Naive thymus-derived CD8-positive, alpha-beta T cell (primary cell): Measurements from ENCODE around the gene TNRC18. TPM values are rescaled to one million over a fixed set of nuclear protein-coding genes. Genes with fewer than 3 reads are reported as not detected.

Source experiments
- ATAC-seq, 2 donors: fragments of 150-1000 bp; cut with Tn5 transposase in 1 of 2; sonication (Bioruptor Pico), chemical (Tn5 transposase) in 1 of 2; 1 replicate in 1 of 2; 2 replicates in 1 of 2; pipeline ENCODE4 v1.10.0; 2021; ENCODE audit warnings: mild to moderate bottlenecking in 2 of 2, moderate library complexity in 2 of 2
- POLR2A ChIA-PET: fragments of 350-600 bp; sonication (Branson Sonifier 250); formaldehyde crosslinking; loops from one replicate; lab custom pipeline; 2021; ENCODE audit warnings: antibody characterized with exemption; lab: Charles Lee
- DNase-seq, 10 donors: peaks; one replicate each; pipeline versions ENCODE4 v3.0.0 to v3.0.0-alpha.2; 2020 to 2022
- H3K27ac Mint-ChIP-seq, 10 donors: one replicate each; pipeline ENCODE4 v1.8.0; 2020 to 2022; ENCODE audit warnings: mild to moderate bottlenecking in 10 of 10, mixed read lengths in 10 of 10, moderate library complexity in 4 of 10, inconsistent platforms in 1 of 10
- H3K27me3 Mint-ChIP-seq, 5 donors: one replicate each; pipeline ENCODE4 v1.8.0; 2021 to 2022; ENCODE audit warnings: mixed read lengths in 5 of 5
- H3K36me3 Mint-ChIP-seq, 3 donors: one replicate each; pipeline ENCODE4 v1.8.0; 2020 to 2022; ENCODE audit warnings: mixed read lengths in 3 of 3, mild to moderate bottlenecking in 2 of 3, inconsistent platforms in 1 of 3
- H3K4me1 Mint-ChIP-seq, 4 donors: one replicate each; pipeline ENCODE4 v1.8.0; 2021 to 2022; ENCODE audit warnings: mixed read lengths in 4 of 4
- H3K4me3 Mint-ChIP-seq, 10 donors: one replicate each; pipeline ENCODE4 v1.8.0; 2020 to 2022; ENCODE audit warnings: mild to moderate bottlenecking in 10 of 10, mixed read lengths in 10 of 10, moderate library complexity in 6 of 10, inconsistent platforms in 1 of 10
- H3K9me3 Mint-ChIP-seq, 9 donors: one replicate each; pipeline ENCODE4 v1.8.0; 2020 to 2022; ENCODE audit warnings: mixed read lengths in 9 of 9, mild to moderate bottlenecking in 3 of 9, inconsistent platforms in 1 of 9, moderate library complexity in 1 of 9
- polyA plus RNA-seq, 3 donors: library from polyadenylated mRNA; unstranded; fragments of 300-500 nt; fragmentation: Illumina TruSeq; gene quantifications; one replicate each; pipeline ENCODE4 v1.2.3, GENCODE V29; 2021
- total RNA-seq, 8 experiments: library from RNA in 2 of 8; stranded (reverse) in 2 of 8; gene quantifications; one replicate each; pipeline ENCODE4 v1.2.3 and lab custom pipeline; 2021 to 2026

The TNRC18 gene
- total and polyA plus RNA-seq, 5 experiments from 2014 or later: 0.59 to 42.7 (median 1.6) TPM

DNA sequence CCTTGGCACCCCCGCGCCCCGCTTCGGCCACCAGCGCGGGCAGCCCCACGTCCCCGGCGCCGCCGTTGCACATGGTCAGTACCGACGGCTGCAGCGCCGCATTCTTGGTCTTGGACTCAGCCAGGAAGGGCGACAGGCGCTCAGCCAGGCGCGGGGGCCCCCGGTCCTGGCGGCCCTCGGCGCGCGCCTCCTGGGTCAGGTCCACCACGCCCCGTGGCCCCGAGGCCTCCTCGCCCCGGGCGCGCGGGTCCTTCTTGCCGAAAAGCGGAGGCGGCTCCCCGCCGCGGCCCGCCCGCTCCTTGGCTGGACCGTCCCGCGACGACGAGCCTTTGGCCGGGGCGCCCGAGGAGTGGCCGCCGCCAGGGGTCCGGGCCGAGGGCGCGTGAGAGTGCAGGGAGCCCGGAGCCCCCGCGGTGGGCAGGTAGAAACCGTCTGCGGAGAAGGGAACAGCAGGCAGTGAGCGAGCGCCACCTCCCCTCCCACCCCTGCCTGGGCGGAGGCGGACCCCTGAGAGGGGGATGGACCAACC is 34.7 kb downstream of the TNRC18 start:
- Mint-ChIP-seq H3K4me1 (peaks cover 7 to 40% (median 27%) of the 10 kb centered on the region in 4 donors), H3K4me3 (no peak overlapping the region), H3K36me3 (peaks cover 4 to 71% (median 13%) of the 10 kb centered on the region in 3 donors), H3K9me3 (no peaks in the 10 kb centered on the region), H3K27me3 (no peaks in the 10 kb centered on the region), H3K27ac (no peak overlapping the region)
- no peak for DNase-seq
- ATAC-seq: no peak
- POLR2A ChIA-PET: interaction anchor here (0.7 kb wide), 1 partner anchor 33 kb away, joined by 3 read pairs; no protein-coding TSS in a partner anchor

DNA sequence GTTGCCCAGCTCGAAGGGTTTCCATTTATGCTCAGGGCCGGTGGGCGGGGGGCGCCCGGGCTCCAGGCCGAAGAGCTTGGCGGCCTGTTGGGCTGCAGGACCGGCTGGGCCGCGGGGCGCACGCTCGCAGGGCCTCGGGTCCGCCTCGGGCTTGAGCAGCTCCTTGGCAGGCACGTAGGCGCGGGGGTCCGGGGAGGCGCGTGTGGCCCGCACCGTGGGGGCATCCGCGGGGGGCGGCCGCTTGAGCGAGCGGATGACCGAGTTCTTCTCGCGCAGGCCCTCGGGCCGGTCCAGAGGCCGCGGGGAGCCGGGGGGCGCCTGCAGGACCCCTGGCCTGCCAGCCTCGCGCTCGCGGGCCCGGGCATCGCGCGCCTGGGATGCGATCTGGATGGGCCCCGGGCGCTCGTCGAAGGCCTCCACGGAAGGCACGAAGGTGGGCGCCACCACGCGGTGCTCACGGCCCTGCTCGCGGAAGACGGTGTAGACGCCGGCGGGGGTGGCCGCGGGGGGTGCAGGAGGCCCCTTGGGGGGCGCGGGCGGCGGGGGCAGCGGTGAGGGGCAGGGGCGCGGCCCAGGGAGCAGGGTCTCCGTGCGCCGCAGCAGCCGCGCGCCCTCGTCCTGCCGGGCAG is 35.2 kb downstream of the TNRC18 start:
- no peak for ATAC-seq
- Mint-ChIP-seq H3K27ac (no peak overlapping the region), H3K27me3 (no peaks in the 10 kb centered on the region), H3K9me3 (no peaks in the 10 kb centered on the region), H3K36me3 (peaks cover 4 to 66% (median 8%) of the 10 kb centered on the region in 3 donors), H3K4me1 (peaks cover 6 to 39% (median 24%) of the 10 kb centered on the region in 4 donors), H3K4me3 (no peak overlapping the region)
- no peak for DNase-seq
- POLR2A ChIA-PET: no interaction called here

DNA sequence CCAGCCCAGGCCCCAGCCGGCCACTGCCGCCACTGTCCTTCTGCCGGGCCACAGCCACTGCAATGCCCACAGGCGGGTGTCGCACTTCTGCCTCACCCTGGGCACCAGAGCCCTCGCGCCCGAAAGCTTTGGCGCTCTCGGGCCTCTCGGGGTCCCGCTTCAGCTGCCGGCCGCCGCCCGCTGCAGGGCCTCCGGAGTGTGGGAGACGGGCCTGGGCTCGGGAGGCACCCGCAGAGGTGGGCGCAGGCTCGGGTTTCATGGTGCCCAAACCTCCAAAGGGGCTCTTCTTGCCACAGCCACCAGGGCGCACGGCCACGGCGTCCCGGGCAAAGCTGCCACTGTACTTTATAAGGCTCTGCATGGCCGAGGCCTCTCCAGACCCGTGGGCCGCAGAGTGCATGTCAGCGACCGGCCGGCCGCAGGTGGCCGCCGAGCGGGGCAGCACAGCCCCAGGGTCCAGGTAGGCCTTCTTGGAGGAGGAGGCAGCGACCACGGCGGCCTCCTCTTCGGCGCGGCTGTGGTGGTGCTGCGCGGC is 35.9 kb downstream of the TNRC18 start:
- no peak for ATAC-seq
- Mint-ChIP-seq H3K27ac (peak overlapping the region in 1 of 10 donors; percentile 43), H3K9me3 (no peaks in the 10 kb centered on the region), H3K4me1 (peaks cover 7 to 39% (median 23%) of the 10 kb centered on the region in 4 donors), H3K4me3 (no peak overlapping the region), H3K36me3 (peaks cover 4 to 63% (median 4%) of the 10 kb centered on the region in 3 donors), H3K27me3 (no peaks in the 10 kb centered on the region)
- DNase-seq: no peak
- POLR2A ChIA-PET: no interaction called here

DNA sequence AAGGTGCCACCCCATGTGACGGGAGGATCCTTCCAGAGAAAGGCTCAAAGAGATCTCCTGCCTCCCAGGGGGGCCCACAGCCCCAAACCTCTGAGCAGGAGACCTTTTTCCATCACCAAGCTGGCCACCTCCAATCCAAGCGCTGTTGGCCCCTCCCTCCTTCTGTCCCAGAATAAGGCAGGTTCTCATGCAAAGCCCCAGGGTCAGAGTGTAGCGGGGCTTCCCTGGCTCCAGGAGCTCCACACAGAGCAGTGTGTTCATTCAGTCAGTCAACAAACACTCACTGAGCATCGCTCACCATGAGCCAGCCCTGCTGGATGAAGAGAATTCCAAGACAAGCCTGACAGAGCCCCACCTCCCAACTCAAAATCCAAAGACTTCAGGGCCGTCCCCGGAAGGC is 39.0 kb downstream of the TNRC18 start:
- POLR2A ChIA-PET: interaction anchor here (1.5 kb wide), 1 partner anchor 12 kb away, joined by 8 read pairs; no protein-coding TSS in a partner anchor
- peak overlapping the region in 5 of 10 donors; percentile 18 to 43 (median 30) for H3K4me3 Mint-ChIP-seq
- peaks cover 11 to 53% (median 34%) of the 10 kb centered on the region in 4 donors for H3K4me1 Mint-ChIP-seq
- H3K9me3 Mint-ChIP-seq: no peaks in the 10 kb centered on the region
- ATAC-seq: no peak
- peak overlapping the region in 3 of 10 donors; percentile 25 to 72 (median 52) for H3K27ac Mint-ChIP-seq
- DNase-seq: no peak
- peaks cover 4 to 40% (median 6%) of the 10 kb centered on the region in 3 donors for H3K36me3 Mint-ChIP-seq
- no peaks in the 10 kb centered on the region for H3K27me3 Mint-ChIP-seq

DNA sequence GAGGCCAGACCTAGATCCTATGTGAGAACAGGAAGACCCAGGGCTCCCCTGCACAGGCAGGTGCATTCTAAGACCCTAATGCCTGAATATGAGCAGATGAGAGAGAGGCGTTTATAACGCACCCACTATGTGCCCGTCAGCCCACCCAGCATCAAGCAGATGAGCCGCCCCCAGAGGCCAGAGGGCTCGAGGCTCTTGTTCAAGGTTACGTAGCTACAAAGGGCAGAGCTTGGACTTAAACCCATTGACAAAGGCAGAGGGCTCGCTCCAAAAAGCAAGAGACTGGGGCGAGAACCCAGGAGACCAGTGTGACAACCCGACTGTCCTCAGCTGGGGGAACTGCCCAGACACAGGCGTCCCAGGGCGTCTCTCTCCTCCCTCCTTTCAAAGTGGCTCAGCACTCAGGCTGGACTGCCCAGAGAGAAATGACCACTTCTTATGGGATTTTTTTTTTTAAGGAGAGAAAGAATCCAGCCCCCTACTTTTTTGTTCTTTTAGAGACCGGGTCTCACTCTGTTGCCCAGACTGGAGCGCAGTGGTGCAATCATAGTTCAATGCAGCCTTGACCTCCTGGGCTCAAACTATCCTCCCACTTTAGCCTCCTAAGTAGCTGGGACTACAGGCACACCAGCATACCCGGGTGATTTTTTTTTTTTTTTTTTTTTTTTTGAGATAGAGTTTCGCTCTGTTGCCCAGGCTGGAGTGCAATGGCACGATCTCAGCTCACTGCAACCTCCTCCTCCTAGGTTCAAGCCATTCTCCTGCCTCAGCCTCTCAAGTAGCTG is 40.1 kb downstream of the TNRC18 start:
- H3K4me3 Mint-ChIP-seq: peak overlapping the region in 6 of 10 donors; percentile 23 to 51 (median 40)
- H3K36me3 Mint-ChIP-seq: peaks cover 4 to 41% (median 6%) of the 10 kb centered on the region in 3 donors
- H3K9me3 Mint-ChIP-seq: no peaks in the 10 kb centered on the region
- H3K27ac Mint-ChIP-seq: peak overlapping the region in 3 of 10 donors; percentile 52 to 82 (median 75)
- DNase-seq (no peak), ATAC-seq (no peak)
- no peaks in the 10 kb centered on the region for H3K27me3 Mint-ChIP-seq
- POLR2A ChIA-PET: interaction anchor here (1.1 to 1.5 kb wide), 2 partner anchors 13 to 38 kb away, joined by 4 to 8 read pairs; no protein-coding TSS in a partner anchor
- H3K4me1 Mint-ChIP-seq: peaks cover 11 to 56% (median 35%) of the 10 kb centered on the region in 4 donors

DNA sequence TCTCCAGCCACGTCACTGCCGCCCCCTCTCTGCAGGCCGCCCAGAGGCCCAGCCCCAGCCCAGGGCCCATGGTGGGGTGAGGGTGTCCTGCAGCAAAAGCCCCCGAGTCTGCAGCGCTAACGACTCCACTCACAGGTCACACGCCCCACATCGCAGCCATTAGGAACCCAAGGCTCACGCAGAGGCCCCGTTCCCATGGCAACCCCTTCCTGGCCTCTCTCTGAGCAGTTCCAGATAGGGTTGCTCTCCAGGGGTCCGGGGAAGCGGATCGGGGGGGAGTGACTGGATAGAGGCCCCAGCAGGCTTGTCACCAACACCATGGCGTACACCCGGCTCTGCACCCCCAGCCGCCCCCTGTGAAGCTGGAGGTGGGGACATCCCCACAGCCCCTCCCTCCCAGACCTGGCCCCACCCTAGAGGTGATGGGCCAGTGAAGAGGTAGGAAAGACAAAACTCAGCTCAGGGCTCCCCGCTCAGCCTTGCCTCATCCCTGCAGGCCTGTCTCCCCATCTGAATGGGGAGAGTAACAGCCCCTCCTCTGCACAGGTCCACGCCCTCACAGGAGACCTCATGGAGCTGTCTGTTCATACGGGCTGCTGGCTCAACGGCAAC is 41.2 kb downstream of the TNRC18 start:
- H3K9me3 Mint-ChIP-seq: no peaks in the 10 kb centered on the region
- H3K4me1 Mint-ChIP-seq: peaks cover 13 to 57% (median 36%) of the 10 kb centered on the region in 4 donors
- POLR2A ChIA-PET: interaction anchor here (0.6 to 1.1 kb wide), 2 partner anchors 39 to 415 kb away, joined by 4 to 6 read pairs; no protein-coding TSS in a partner anchor
- H3K27me3 Mint-ChIP-seq: no peaks in the 10 kb centered on the region
- H3K4me3 Mint-ChIP-seq: peak overlapping the region in 4 of 10 donors; percentile 23 to 70 (median 44)
- DNase-seq (no peak), ATAC-seq (no peak)
- H3K36me3 Mint-ChIP-seq: peaks cover 4 to 41% (median 8%) of the 10 kb centered on the region in 3 donors
- H3K27ac Mint-ChIP-seq: peak overlapping the region in 3 of 10 donors; percentile 52 to 75 (median 57)

DNA sequence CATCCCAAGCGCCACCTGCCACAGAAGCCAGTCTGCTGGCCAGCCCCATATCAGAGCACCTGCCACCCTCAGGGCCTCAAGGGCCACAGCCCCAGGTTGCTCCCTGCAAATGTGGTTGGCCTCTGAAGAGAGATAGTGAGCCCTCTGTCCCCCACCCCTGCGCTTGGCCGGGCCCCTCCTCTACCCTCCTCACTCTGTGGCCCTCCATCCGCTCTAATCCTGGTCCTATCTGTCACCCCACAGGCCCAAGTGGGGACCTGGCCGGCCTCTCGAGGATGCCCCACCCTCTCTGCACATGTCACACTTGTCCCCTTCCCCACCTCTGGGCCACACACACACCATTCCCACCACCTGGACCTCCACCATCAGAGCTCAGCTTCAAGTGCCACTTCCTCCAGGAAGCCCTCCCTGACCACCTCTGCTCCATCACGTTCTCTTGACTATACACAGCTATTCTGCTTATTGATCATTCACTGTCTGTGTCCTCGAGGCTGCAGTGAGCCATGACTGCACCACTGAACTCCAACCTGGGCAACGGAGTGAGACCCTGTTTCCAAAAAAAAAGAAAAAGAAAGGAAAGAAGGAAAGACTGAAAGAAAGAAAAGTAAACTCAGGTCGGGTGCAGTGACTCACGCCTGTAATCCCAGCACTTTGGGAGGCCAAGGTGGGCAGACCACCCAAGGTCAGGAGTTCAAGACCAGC is 42.4 kb downstream of the TNRC18 start:
- no peak for ATAC-seq
- peaks cover 12 to 52% (median 34%) of the 10 kb centered on the region in 4 donors for H3K4me1 Mint-ChIP-seq
- H3K9me3 Mint-ChIP-seq: no peaks in the 10 kb centered on the region
- POLR2A ChIA-PET: no interaction called here
- DNase-seq: no peak
- peaks cover 0 to 37% (median 4%) of the 10 kb centered on the region in 3 donors for H3K36me3 Mint-ChIP-seq
- H3K4me3 Mint-ChIP-seq: peak overlapping the region in 3 of 10 donors; percentile 14 to 44 (median 42)
- H3K27me3 Mint-ChIP-seq: no peaks in the 10 kb centered on the region
- peak overlapping the region in 5 of 10 donors; percentile 36 to 67 (median 60) for H3K27ac Mint-ChIP-seq

DNA sequence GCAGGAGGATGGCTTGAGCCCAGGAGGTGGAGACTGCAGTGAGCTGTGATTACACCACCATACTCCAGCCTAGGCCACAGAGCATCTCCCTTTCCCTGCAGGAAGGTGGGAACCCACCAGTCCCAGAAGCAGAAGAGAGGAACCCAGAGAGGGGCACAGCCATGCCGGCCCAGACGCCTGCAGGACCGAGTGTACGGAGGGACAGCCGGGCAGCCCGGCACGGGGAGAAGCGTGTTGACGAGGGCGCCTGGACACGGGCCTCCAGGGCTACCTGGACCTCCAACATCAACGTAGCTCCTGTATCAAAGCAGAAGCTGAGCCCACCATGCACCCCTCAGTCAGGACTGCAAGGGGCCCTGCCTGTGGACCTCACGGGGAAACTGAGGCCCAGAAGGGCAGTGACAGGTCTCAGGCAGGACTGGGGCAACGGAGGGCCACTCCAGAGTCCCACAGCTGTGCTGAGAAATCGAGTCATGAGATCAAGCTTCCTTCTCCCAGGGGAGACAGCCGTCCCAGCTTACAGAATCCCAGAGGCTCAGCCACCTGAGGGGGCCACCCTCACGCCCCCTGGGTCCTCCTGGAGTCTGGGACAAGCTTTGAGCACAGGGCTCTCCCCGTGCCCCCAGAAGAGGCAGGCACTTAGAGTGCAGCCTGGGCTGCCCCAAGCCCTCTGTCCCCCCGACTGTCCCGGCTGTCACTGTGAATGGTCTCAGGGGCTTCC is 43.1 kb downstream of the TNRC18 start:
- Mint-ChIP-seq H3K4me1 (peaks cover 12 to 54% (median 34%) of the 10 kb centered on the region in 4 donors), H3K27me3 (no peaks in the 10 kb centered on the region), H3K36me3 (peaks cover 0 to 37% (median 4%) of the 10 kb centered on the region in 3 donors), H3K4me3 (no peak overlapping the region), H3K9me3 (no peaks in the 10 kb centered on the region), H3K27ac (no peak overlapping the region)
- ATAC-seq (no peak), DNase-seq (no peak)
- POLR2A ChIA-PET: interaction anchor here (0.5 kb wide), 1 partner anchor 23 kb away, joined by 3 read pairs; no protein-coding TSS in a partner anchor

DNA sequence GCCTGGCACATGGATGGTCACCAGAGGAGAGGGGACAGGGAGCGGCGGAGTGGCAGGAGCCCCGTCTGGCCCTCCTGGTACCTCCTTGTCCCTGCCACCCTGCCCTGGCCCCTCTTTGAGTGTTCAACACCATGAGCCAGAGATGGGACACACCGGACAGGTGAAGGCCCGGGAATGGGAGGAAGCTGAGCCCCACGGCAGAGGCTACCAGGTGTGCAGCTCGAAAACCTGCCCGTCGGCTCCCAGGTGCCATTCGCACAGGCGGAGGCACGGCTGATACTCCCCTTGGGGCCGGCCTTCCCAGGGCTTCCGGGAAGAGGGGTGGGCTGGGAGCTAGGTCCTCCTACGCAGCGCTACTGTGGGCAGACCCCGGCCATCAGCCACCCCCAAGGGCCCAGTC is 44.1 kb downstream of the TNRC18 start:
- Mint-ChIP-seq H3K27me3 (no peaks in the 10 kb centered on the region), H3K27ac (no peak overlapping the region), H3K36me3 (peaks cover 0 to 40% (median 4%) of the 10 kb centered on the region in 3 donors), H3K4me1 (peaks cover 12 to 50% (median 29%) of the 10 kb centered on the region in 4 donors), H3K4me3 (no peak overlapping the region), H3K9me3 (no peaks in the 10 kb centered on the region)
- no peak for DNase-seq
- POLR2A ChIA-PET: interaction anchor here (0.7 kb wide), 1 partner anchor 15 kb away, joined by 4 read pairs; no protein-coding TSS in a partner anchor
- ATAC-seq: no peak

DNA sequence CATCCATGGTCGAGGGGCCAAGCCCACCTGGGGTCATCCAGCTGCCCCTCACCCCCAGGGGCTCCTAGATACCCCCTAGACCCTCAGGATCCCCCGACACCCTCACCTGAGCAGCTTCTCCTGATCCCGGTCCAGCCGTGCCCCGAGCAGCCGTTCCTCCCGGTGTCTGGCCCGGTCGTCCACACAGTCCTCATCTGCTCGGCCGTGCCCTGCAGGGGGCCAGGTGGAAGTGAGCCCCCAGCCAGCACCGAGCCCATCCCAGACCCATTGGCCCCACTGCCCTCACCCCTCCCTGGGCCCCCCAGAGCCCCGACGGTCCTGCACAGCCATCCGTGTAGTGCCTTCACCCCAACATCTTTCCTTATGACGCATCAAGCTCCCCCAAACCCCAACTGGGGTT is 45.8 kb downstream of the TNRC18 start:
- no peaks in the 10 kb centered on the region for H3K27me3 Mint-ChIP-seq
- POLR2A ChIA-PET: no interaction called here
- DNase-seq (no peak), ATAC-seq (no peak)
- peak overlapping the region in 1 of 10 donors; percentile 62 for H3K27ac Mint-ChIP-seq
- peaks cover 9 to 38% (median 18%) of the 10 kb centered on the region in 4 donors for H3K4me1 Mint-ChIP-seq
- H3K36me3 Mint-ChIP-seq: peaks cover 0 to 44% (median 10%) of the 10 kb centered on the region in 3 donors
- no peak overlapping the region for H3K4me3 Mint-ChIP-seq
- no peaks in the 10 kb centered on the region for H3K9me3 Mint-ChIP-seq

DNA sequence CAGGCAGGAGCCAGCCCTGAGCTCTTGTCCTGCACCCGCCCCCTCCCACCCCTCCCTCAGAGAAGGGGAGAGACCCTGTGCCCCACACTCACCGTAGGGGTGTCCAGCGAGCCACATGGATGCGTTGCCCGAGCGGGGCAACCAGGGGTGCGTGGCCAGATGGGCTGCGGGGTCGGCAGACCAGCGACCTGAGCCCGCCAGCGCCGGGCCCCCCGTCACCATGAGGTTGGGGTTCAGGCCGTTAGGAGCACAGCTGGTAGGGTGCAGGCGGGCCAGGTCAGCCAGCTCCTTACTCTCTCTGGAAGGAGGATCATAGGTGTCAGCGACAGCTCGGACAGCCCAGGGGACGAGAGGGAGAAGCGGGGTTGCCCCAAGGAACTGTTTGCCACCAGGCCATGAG is 46.4 kb downstream of the TNRC18 start:
- Mint-ChIP-seq H3K27ac (no peak overlapping the region), H3K27me3 (no peaks in the 10 kb centered on the region), H3K4me1 (peaks cover 9 to 34% (median 16%) of the 10 kb centered on the region in 4 donors), H3K36me3 (peaks cover 0 to 50% (median 10%) of the 10 kb centered on the region in 3 donors), H3K4me3 (no peak overlapping the region), H3K9me3 (no peaks in the 10 kb centered on the region)
- POLR2A ChIA-PET: no interaction called here
- DNase-seq (no peak), ATAC-seq (no peak)
